ENCODE results near the gene CAMK1D. TPM values are rescaled to one million over a fixed set of nuclear protein-coding genes. Genes with fewer than 3 reads are reported as not detected.

Gene CAMK1D
- total RNA-seq, 1 experiment from 2014 or later = 6.3 TPM

GRCh38 chr10:12337453-12338372, 11.6 kb upstream of the CAMK1D start:
- no peak overlapping the region for H2BK120ac ChIP-seq (ENCODE audit: low read depth, low read length, poor library complexity, severe bottlenecking)
- Mint-ChIP-seq H3K36me3 (ENCODE audit: insufficient read depth in 1 of 3, low read depth in 3 of 3) (0 out of 7 replicates have a peak, but pooled peaks cover 0 to 1% (median 0%) of the 10 kb centered on the region in 3 experiments), H3K4me1 (peaks cover 2 to 5% of the 10 kb centered on the region in 2 experiments; a peak in 3 of 4 replicates), H3K27me3 (ENCODE audit: low read depth) (no peaks in the 10 kb centered on the region), H3K9me3 (no peaks in the 10 kb centered on the region), H3K4me3 (no peak overlapping the region), H3K27ac (no peak overlapping the region)
- H4K8ac ChIP-seq (replicated peaks; ENCODE audit: insufficient read length, low read depth, low read length) = no peak overlapping the region
- no peak overlapping the region for H2BK5ac ChIP-seq (ENCODE audit: insufficient read length, low read length)
- no peak overlapping the region for H3K14ac ChIP-seq (ENCODE audit: insufficient read depth, low read length)
- no peak overlapping the region for H3K23ac ChIP-seq (ENCODE audit: insufficient read length, low read depth, low read length)
- no peak overlapping the region for H3K4ac ChIP-seq (ENCODE audit: low read depth, low read length)
- WGBS (ENCODE audit: extremely low coverage, insufficient read length, low lambda C conversion rate) = no CpG with 5 or more reads among the region's 9 CpGs
- H2BK20ac ChIP-seq (ENCODE audit: low read depth, low read length, poor library complexity, severe bottlenecking) = no peak overlapping the region
- no peaks in the 10 kb centered on the region for H3K9me3 ChIP-seq (ENCODE audit: control insufficient read depth, low read depth, low read length)
- H3K4me2 ChIP-seq (ENCODE audit: insufficient read depth, insufficient read length, low read length) = no peak overlapping the region
- H3T11ph ChIP-seq (ENCODE audit: low read length) = no peak overlapping the region
- no peaks in the 10 kb centered on the region for H3K79me1 ChIP-seq (ENCODE audit: insufficient read depth, low read depth, low read length, poor library complexity, severe bottlenecking)
- no peak overlapping the region for H2BK12ac ChIP-seq (ENCODE audit: insufficient read length, low read depth, low read length)
- no peak overlapping the region for H4K5ac ChIP-seq (ENCODE audit: insufficient read length, low read depth, low read length)
- no peak overlapping the region for H3K56ac ChIP-seq (ENCODE audit: insufficient read length, low read depth, low read length)
- TF ChIP-seq CTCF (conservative IDR thresholded peaks at IDR 0.05) = no peak
- no peak for DNase-seq
- no peaks in the 10 kb centered on the region for H3K27me3 ChIP-seq (ENCODE audit: insufficient read depth, low read length)
- no peak overlapping the region for H2AFZ ChIP-seq (ENCODE audit: low read length)
- H3K18ac ChIP-seq (ENCODE audit: insufficient read length, low read depth, low read length) = no peak overlapping the region
- no peak overlapping the region for H2AK5ac ChIP-seq (ENCODE audit: insufficient read length, low read length)
- no peak overlapping the region for H2BK15ac ChIP-seq (ENCODE audit: low read depth, low read length)
- no peak overlapping the region for H3K27ac ChIP-seq (ENCODE audit: insufficient read length, low read depth, low read length)
- no peaks in the 10 kb centered on the region for H4K20me1 ChIP-seq (ENCODE audit: control insufficient read depth, insufficient read depth, insufficient read length)
- no peak overlapping the region for H3K9ac ChIP-seq (ENCODE audit: extremely low read depth, insufficient read length, low read length)
- H3K23me2 ChIP-seq (ENCODE audit: insufficient read length, low read depth, low read length, poor library complexity, severe bottlenecking) = no peaks in the 10 kb centered on the region
- H3K79me2 ChIP-seq (ENCODE audit: insufficient read depth, low read length) = no peaks in the 10 kb centered on the region
- H3K4me1 ChIP-seq (ENCODE audit: insufficient read depth, low read length) = no peaks in the 10 kb centered on the region; the same call in 1 of the 2 replicates
- no peak overlapping the region for H4K91ac ChIP-seq (ENCODE audit: insufficient read length, low read depth, low read length)

Measured in H9 (cell line).